ENCODE data around the gene ARAP2.
"Not testable (repeated sequence)": the region's sequence is repeated elsewhere in the genome, so short reads cannot be mapped to it uniquely, and the experiment has no call there.

The ARAP2 gene

DNA sequence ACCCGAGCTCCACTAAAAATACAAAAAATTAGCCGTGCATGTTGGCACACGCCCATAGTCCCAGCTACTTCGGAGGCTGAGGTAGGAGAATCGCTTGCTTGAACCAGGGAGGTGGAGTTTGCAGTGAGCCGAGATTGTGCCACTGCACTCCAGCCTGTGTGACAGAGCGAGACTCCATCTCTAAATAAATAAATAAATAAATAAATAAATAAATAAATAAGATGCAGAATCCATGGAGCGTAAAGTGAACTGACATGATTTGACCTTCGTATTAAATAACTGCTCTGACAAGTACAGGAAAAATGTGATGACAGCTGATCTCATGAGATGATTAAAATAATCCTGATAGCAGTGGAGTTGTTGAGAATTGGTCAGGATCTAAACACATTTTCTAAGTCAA, 62.0 kb downstream of the ARAP2 start:
- not testable (repeated sequence) for DNase-seq

DNA sequence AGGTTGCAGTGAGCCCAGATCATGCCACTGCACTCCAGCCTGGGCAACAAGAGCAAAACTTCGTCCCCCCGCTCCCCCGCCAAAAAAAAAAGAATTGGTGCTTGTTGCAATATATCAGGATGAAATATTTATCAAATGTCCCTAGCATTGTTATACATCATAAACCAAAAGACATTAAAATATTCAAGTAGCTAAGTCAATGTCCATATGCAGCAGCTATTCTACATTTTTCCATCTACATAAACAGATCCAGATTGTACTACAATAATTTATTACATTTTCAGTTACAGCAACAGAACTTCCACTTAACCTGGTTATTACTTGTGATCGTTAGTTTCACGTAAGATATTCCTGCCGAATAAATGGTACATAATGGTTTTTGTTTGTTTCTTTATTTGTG, 64.1 kb downstream of the ARAP2 start:
- no peak for DNase-seq

DNA sequence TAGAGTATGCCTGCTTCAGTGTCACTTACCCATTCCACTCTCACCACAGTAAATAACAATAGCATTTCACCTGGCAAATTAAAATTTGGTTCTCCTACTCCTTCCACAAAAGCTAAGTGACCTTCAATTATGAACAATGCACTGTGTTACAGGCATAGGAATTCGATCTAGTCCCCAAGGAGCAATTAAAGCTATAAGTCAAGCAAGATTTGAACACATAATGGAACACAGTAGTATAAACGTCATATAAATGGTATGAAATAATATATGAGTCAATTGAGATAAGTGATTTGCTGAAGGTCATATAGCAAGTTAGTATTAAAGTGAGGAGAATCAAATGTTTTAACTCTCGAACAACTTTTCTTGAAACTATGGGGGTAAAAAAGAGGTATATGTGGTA, 65.8 kb downstream of the ARAP2 start:
- DNase-seq, result no peak

DNA sequence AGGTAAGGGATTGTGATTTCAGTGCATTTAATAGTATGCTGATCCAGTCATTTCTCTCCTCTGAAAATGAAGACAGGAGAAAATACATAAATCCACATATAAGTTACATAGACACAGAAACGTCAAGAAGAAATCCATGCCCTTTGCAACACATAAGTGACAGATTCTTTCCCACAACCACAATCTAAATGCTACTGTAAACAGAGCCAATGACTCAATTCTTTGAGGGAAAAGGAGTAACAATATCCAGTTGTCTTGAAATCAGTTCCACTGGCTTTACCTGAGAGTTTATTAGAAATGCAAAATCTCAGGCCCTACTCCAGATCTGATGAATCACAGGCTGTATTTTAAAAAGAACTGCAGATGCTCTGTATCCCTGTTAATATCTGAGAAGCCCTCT, 66.4 kb downstream of the ARAP2 start:
- DNase-seq, result no peak

DNA sequence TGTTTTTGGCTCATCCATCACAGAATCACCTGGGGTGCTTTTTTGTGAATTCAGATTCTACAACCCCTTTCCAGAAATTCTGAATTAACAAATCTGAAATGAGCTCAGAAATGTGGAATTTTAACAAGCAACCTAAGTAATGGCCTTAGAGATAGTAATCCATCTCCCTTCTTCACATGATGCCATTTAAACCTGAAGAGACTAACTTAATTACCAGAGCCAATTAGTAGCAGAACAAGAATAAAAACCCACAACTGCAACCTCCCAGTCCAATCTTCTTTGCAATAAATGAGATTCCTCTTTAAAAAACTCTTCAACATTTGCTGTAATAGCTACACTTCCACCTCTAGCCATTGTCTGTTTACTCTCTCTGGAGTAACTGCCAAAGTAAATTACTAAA, 69.7 kb downstream of the ARAP2 start:
- DNase-seq, result no peak

DNA sequence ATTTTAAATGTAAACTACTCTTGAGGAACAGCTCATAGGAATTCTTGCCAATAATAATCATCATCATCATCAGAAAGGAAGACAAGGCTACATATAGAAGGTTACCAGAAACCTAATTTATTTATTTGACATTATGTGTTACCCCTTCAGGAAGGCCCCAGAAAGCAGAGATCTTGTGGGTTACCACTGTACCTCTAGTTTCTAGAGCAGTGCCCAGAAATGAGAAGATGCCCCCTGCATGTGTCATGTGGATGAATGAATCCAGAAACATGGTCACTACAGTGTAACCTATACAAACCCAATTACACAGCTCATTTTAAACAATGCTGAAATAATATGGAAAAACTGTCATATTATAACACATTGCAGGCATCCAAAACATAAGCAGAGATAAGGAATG, 70.4 kb downstream of the ARAP2 start:
- DNase-seq, result no peak

DNA sequence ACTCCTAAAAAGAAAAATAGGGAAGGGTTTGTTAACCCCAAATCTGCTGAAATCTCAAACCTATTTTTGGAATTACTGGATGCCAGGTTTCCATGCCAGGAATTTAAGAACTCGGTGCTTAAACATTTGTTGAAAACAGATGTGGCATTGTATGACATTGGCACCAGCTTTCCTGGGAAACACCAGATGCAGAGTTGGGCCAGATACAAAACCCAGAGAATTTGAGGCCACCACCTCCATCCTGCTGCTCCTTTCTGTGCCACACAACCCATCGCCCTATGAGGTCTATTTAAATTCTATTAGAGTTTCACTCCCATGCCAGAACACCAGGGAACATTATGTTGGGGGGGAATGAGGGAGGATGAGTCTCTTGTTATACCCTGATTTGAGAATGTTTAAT, 71.7 kb downstream of the ARAP2 start:
- DNase-seq, result no peak

DNA sequence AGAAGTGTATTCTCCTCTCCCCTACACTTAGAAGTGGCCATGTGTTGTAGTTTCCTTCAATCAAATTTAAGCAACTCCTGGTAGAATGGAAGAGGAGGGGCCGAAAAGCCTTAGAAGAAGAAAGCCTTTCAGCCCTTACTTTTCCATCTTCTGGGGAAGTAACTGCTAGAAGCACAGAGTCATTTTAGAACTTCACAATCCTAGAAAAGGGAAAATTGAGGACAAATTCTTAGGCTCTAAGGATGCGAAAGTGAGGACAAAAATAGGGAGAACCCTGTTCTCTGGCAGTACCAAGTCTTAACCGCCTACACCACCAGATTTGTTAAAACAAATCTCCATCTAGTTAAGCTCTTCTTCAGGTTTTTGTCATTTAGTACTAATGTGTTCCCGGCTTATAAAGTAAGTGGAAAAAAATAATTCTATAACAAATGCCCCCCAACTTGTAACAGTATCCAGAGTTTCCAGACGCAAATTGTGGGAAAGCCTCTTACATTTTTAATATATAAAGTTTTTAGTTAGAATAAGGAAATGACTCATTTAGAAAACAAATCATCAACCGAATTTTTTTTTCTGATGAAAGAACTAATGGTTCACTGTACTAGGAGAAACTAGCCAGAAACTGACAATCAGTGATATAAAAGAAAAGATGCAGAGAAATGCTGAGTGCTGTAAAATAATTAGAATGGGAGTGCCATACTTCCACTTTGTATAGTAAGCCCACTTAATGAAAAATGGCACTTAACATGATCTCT, 76.0 kb downstream of the ARAP2 start:
- DNase-seq, result no peak

DNA sequence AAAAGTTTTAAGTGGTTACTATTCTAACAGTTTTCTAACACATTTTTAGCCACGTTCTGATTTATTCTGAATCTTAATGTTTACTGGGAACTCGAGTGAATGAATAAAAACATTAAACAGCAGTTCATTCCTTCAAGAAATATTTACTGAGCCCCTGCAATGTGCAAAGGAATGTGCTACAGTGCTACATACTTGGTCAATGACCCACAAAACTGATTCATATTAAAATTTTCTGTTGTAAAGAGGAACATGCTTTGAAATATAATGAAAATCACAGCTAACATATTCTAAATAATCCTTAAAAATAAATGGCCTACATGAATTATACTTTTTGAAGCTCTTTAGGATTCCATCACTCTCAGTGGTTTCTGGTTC, 78.7 kb downstream of the ARAP2 start:
- no peak for DNase-seq

DNA sequence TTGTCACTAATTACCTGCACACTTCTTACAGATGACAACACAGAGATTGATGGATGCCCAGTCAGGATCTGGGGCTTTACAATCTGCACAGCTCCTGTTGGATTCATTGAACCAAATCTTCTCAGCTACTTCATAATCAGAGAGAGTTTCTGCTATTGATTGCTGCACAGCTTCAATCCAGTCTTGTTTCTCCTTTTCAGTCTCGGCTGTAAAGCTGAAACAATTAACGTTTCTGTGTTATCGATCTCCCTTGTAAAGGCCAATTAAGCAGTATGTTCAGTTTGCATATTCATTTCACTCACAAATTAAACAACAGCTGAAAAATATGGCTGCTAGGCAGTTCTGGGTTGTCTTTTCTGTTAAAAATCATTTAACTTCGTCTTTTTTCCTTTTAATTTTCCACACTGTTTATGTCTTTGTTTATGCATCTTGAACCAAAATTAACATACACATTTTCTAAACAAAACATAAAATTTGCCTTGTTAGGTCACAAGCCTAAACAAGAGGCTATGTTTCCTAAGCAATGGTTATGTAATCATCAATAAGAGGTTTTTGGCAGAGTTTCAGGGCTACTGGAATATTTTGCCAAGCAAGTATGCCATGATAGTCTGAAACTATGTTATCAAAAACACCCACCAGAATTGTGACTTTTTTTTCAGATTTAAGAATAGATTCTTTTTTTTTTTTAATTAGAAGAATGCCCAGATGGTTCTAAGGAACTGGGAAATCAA, 79.2 kb downstream of the ARAP2 start:
- DNase-seq, result peak in 1 of 2 experiments; percentile 6

DNA sequence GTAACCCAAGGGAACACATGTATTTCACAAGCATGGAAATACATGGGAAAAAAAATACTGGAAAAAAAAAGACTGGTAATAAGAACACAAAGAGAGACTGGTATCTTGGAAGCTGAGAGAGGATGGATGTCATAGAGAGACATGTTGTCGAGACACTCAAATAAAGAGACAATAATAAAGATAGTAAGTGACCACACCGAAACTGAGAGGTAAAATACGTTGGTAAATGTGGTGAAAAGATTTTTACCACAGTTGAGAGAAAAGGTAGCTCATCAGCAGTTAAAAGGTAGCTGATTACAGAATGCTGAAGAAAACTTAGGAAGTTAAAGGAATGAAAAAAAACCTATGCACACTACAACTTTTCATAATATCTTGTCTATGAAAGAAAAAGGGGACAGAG, 81.1 kb downstream of the ARAP2 start:
- DNase-seq, result no peak

DNA sequence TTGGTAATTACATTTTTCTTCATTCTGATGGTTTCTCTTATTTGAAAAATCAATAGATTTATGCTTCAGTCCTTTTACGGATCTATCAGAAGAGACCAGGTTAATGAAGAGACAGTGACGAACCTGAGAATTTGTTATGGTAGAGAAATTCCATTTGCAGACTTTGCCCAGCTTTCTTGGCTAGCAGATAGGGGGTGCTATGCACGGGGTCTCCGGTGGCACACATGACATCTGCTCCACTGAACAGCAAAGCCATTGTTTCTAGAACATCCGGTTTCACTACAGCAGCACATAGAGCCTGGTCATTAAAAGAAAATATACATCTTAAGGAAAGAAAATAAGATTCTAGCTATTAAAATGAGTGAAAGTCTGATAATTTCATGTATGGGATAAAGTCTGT, 85.1 kb downstream of the ARAP2 start:
- no peak for DNase-seq

DNA sequence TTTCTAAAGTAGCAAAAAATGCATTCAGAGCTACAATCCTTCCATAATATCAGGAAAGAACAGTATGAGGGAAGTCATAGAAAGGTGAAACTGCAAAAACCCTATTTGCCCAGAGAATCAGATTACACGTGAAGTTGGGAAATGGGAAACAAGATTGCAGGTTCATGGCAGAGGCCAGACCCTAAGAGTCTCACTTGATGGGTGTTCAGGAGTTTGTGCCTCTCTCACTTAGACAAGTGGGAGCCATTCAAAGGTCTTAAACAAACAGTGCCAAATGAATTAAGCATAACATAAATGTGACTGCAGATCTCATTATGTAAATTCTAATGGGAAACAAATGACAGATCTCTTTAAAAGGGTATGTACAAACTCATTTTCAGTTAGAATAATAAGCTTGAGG, 91.6 kb downstream of the ARAP2 start:
- DNase-seq, result peak in 1 of 2 experiments; percentile 61

DNA sequence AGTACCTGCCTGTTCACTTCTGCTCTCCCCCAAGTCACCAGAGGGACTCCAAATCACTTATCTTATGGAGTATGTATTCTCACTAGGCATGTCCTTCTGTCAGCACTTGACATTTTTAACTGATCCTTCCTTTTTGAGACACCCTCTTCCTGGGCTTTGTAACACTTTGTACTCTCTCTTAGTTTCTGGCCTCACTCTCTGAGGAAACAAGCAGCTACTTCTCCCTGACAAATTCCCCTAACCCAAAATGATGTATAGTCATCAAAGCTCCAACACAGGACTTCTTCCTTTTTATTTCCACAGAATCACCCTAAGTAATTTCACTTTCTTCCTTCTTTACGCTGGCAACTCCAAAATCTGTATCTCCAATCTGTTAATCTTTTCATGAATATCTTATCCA, 101.8 kb downstream of the ARAP2 start:
- DNase-seq, result no peak

DNA sequence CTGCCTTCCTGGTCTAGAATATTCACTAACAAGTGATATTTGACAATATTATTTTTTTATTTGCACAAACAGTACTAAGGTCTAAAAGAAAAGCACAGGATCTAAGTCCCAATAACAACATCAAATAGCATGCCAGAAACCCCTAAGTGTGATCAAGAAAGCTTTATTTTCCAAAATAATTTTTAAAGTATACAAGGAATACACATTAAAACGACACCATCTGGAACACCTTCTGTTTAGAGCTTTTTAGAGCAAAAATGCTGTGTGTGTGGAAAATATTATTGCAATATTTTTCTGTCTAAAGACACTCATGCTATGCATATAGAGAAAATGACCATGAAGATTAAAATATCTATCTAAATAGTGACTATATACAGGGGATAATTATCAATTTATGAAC, 103.1 kb downstream of the ARAP2 start:
- DNase-seq, result no peak

DNA sequence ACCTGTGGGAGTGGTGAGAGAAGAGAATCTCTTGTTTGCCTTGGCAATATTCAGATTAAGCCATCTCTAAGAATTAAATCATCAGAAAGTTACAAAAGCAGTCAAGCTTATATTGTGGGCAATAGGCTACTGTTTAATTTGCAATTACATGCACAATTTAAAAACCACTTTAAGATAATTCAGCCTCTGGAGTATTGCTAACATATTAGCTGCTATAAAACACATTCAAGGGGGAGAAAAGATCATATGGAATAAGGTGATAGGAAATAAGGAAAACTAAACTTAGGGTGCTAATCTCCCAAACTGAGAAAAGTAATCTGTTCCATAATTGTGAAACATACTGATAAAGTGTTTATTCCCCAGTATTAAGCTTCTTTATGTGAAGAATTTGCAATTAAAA, 103.9 kb downstream of the ARAP2 start:
- peak in 1 of 2 experiments; percentile 56 for DNase-seq

DNA sequence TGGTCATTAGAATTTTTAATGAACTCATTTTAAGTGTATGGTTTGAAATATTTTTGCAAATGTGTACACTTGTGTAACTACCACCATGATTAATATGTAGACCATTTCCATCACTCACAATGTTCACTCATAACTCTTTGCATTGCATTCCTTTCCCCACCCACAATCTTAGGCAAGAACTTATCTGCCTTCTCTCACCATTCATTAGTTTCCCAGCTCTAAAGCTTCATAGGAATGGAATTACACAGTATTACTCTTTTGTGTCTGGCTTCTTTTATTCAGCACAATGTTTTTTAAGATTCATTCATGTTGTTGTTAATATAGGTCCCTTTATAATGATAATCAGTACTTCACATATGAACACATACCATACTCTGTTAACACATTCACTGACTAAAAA, 106.1 kb downstream of the ARAP2 start:
- no peak for DNase-seq

DNA sequence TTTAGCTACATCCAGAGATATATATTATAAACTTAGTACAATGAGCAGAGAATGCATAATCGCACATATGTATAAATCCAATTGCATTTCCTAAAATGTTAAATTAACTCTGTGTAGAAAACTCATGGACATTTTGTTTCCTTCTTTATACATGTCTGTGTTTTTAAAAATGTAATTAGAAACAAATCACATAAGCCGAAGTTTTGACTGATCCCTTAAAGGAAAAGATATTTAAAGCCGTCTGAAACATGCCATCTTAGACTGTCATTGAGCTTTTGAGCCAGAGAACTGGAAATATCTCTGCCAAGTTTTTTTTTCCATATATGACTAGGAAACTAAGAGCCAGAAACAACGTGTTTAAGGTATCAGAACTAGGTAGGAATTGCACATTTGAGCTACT, 107.0 kb downstream of the ARAP2 start:
- no peak for DNase-seq

DNA sequence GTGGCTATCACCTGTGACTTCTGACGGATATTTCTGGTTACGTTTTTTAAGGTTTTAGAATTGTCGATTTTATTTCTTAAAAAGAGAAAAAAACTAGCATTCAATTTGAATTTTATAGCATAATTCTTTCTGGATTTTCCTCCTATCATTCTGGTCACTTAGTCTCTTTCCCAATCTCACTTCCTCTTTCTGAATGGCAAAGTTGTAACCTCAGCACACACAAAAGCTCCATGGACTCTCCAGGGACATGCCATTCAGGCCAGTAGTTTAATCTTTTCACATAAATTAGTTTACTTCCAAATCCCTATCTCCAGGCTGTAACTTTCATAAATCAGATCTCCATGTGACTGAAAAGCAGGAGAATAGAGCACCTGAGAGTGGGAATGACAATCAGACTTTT, 110.7 kb downstream of the ARAP2 start:
- no peak for DNase-seq

DNA sequence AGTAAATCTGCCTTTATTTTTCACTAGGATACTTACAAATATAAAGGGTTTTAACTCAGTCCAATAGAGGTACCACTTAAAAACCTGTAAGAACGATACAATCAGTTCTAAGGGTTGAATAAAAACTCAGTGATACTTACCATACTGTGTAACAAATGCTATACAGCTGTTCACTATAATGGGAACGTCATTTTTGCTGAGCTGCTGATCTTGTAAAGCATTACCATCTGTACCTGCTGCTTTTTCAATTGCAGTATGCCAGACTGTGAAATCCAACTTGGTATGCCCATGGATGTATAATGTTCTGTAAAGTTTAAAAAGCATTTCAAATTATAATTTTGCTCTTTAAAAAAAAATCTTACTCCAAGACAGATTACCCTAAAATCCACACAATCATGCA, 111.2 kb downstream of the ARAP2 start:
- no peak for DNase-seq

DNA sequence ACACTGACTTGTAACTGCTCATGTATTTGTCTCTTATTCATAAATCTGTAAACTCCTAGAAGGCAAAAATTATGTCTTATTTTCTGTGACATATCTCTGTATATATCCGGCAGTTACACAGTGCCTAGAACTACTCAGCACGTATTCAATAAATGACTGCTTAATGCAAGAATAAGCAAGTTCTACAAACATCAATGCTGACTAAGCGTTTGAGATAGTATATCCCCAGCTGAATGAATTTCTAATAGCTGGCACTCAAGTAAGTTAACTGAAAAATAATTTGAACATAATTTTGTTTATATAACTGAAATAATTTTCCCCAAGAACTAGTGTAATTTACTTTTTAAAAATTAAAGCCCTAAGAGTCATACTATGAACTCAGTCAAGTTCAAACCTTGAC, 113.7 kb downstream of the ARAP2 start:
- no peak for DNase-seq

DNA sequence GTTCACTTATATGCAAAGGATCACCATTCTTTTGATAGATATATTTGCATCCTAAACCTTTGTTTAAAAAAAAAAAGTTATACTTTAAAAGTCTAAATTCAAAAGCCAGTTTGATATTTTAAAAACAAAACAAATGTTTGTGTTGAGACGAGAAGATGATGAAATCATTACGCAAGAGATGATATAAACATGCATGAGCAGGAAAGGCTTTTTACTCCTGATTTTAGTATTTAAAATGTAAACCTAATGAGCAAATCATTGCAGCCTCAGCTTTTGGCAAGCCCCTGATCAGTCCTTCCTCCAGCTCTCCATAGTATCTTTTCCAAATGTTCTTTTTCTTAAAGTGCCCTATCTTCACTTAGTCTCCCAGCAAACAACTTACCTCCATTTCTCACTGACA, 115.6 kb downstream of the ARAP2 start:
- DNase-seq, result no peak

DNA sequence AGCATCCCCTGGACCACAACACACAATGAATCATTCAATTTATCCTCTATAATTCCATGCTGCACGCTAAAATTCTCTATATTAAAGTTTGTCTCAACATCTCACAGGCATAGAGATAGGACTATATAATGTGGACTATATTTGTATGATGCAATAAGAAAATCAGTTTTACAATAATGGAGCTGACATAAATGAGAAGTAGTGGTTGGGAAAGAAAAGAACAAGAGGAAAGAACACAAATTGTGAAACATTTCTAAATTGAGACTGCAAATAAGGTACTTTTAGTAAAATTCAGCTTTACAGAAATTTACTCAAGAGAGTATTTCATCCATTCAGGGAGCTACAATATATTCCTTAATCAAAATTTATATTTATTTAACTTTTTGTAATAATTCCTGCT, 120.4 kb downstream of the ARAP2 start:
- no peak for DNase-seq

DNA sequence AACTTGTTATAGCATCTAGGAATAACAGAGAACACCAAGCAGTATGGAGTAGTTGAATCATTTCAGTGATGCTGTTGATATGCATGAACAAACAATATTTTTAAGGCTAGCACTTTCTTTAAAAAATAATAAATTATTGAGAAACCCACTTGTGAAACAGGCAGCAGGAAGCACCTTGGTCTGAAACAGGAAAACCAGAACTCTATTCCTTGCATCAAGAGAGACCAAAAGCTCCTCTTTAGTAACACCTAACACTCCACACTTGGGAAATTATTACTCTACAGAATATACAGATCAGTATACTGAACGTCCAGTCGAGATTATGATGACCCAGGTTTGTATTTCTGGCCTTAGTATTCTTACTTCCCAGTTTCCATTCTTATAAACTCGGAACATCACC, 129.0 kb downstream of the ARAP2 start:
- DNase-seq, result no peak

DNA sequence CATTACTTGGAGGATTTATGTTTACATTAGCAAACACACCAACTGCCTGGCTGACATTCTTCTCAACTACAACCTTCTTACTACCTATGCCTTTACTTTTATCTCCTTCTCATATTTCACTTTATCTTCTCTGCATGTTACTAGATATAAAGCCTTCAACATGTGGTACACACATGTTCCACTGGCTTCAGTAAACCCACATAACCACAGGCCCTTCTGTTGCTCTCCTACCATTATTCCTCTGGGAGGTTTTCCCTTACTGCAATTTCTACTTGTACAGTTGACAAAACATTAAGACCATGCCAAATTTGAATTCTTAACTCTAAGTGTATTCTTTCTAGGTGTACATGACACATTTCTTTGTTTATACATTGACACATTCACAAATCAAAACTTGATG, 133.1 kb downstream of the ARAP2 start:
- DNase-seq, result no peak

Data from NCI-H2081 (cell line).